Progenitor cell of endocrine pancreas (in vitro differentiated cells): ENCODE data around the gene ELN. TPM values are rescaled to one million over a fixed set of nuclear protein-coding genes. Genes with fewer than 3 reads are reported as not detected.

Experiments
- DNase-seq: peaks from one replicate; pipeline ENCODE4 v3.0.0; 2021; ENCODE audit warnings: low spot score; ENCODE audit not compliant: unreplicated experiment
- H3K27ac Mint-ChIP-seq: 2 replicates; pipeline ENCODE4 v1.8.0; 2021; ENCODE audit warnings: mild to moderate bottlenecking, moderate library complexity, mixed read lengths
- H3K27me3 Mint-ChIP-seq: 2 replicates; pipeline ENCODE4 v1.8.0; 2021; ENCODE audit warnings: mixed read lengths
- H3K36me3 Mint-ChIP-seq: 2 replicates; pipeline ENCODE4 v1.8.0; 2022; ENCODE audit warnings: mixed read lengths; ENCODE audit not compliant: insufficient read depth
- H3K4me1 Mint-ChIP-seq: 2 replicates; pipeline ENCODE4 v1.8.0; 2021; ENCODE audit warnings: low read depth, mixed read lengths
- H3K4me3 Mint-ChIP-seq: 2 replicates; pipeline ENCODE4 v1.8.0; 2021; ENCODE audit warnings: low read depth, mild to moderate bottlenecking, moderate library complexity, mixed read lengths
- H3K9me3 Mint-ChIP-seq: 2 replicates; pipeline ENCODE4 v1.8.0; 2021; ENCODE audit warnings: low read depth, mixed read lengths
- total RNA-seq: library from RNA; stranded (reverse); gene quantifications from 2 replicates; pipeline ENCODE4 v1.2.1, GENCODE V29; 2021
- TF ChIP-seq, protein P1 (sequence below): fragments of 200-600 bp; sonication (generic); IDR thresholded peaks from one replicate; pipeline ENCODE4 v1.5.0; 2021; ENCODE audit warnings: antibody characterized with exemption, mild to moderate bottlenecking; ENCODE audit not compliant: unreplicated experiment

The ELN gene
- total RNA-seq, 1 donor from 2014 or later: 0.26 TPM

DNA sequence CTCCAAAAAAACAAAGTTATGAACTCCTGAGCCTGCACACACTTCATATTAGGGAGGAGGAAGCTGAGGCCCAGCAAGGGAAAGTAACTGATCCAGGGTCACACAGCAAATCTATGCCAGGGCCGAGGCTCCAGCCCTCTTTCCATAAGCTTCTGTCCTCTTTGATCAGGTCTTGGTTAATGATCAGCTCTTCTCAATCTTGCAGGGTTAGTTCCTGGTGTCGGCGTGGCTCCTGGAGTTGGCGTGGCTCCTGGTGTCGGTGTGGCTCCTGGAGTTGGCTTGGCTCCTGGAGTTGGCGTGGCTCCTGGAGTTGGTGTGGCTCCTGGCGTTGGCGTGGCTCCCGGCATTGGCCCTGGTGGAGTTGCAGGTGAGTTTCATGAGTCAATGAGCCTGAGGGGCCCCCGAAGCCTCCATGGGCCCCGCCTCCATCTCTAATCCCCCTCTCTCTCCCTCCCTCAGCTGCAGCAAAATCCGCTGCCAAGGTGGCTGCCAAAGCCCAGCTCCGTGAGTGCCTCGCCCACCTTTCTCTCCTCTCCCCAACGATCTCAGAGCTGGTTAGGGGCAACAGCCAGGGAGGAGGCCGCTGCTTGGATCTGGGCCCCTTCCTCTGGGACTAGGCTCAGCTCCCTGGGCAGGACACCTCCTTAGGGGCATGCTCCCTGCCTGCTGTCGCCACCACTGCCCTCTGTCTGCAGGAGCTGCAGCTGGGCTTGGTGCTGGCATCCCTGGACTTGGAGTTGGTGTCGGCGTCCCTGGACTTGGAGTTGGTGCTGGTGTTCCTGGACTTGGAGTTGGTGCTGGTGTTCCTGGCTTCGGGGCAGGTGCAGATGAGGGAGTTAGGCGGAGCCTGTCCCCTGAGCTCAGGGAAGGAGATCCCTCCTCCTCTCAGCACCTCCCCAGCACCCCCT lies 32.0 kb downstream of the ELN start:
- no peak overlapping the region for H3K4me3 Mint-ChIP-seq
- no peaks in the 10 kb centered on the region for H3K36me3 Mint-ChIP-seq
- no peak for DNase-seq
- peaks cover 6% of the 10 kb centered on the region for H3K27me3 Mint-ChIP-seq
- TF ChIP-seq, protein P1, sequence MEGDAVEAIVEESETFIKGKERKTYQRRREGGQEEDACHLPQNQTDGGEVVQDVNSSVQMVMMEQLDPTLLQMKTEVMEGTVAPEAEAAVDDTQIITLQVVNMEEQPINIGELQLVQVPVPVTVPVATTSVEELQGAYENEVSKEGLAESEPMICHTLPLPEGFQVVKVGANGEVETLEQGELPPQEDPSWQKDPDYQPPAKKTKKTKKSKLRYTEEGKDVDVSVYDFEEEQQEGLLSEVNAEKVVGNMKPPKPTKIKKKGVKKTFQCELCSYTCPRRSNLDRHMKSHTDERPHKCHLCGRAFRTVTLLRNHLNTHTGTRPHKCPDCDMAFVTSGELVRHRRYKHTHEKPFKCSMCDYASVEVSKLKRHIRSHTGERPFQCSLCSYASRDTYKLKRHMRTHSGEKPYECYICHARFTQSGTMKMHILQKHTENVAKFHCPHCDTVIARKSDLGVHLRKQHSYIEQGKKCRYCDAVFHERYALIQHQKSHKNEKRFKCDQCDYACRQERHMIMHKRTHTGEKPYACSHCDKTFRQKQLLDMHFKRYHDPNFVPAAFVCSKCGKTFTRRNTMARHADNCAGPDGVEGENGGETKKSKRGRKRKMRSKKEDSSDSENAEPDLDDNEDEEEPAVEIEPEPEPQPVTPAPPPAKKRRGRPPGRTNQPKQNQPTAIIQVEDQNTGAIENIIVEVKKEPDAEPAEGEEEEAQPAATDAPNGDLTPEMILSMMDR: no peak
- H3K27ac Mint-ChIP-seq: no peak overlapping the region
- peaks cover 7% of the 10 kb centered on the region for H3K4me1 Mint-ChIP-seq
- H3K9me3 Mint-ChIP-seq: no peaks in the 10 kb centered on the region

DNA sequence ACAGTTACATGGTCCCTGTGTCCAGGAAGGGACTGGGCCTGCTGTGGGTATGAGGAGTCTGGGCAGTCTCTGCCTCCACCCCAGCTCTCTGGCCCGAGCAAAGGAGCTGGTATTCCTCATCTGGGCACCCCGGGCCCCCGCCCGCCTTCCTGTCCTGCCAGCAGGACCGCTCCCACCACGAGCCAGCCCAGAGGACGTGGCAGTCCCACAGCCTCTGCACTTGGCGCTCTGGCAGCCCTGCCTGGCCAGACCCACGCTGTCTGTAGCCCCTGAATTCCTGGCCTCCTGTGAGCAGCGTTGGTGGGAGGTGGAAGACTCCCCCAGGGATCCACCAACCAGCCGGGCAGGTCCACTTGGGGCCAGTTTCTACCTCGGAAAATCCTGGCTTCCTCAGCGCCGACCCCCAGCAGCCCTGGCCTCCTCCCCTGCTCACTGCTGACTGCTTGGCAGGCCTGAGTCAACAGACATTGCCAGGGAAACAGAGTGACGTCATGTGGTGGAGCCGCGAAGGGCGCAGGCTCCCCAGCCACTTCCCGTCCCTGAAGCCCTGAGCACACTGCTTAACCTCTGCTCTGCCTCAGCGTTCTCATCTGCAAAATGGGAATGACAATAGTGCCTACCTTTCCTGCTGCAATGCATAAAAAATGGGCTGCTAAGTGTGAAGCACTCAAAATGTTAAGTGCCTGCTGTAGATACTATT lies 34.0 kb downstream of the ELN start:
- Mint-ChIP-seq H3K36me3 (no peaks in the 10 kb centered on the region), H3K27me3 (peaks cover 6% of the 10 kb centered on the region), H3K27ac (peak overlapping the region; percentile 96), H3K4me3 (peak overlapping the region; percentile 47), H3K9me3 (no peaks in the 10 kb centered on the region), H3K4me1 (peaks cover 7% of the 10 kb centered on the region)
- TF ChIP-seq, protein P1: no peak
- no peak for DNase-seq

DNA sequence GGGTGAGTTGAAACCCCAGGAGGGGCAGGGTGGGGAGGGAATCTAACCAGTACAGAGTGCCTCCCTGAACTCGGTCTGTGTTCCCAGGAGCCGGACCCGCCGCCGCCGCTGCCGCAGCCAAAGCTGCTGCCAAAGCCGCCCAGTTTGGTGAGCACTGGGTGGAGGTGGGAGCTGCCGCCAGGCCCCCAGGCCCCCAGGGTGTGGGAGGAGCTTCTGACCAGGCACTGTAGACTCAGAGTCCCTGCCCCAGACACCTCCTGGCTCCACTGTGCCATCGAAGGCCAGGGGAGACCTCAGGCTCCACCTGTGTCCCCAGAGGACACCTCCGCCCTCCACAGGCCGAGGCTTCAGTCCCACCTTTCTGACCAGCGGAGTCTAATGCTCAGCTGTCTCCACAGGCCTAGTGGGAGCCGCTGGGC lies 35.3 kb downstream of the ELN start:
- no peak for DNase-seq
- no peaks in the 10 kb centered on the region for H3K36me3 Mint-ChIP-seq
- H3K9me3 Mint-ChIP-seq: no peaks in the 10 kb centered on the region
- TF ChIP-seq, protein P1: no peak
- H3K27me3 Mint-ChIP-seq: peaks cover 1% of the 10 kb centered on the region
- no peak overlapping the region for H3K4me3 Mint-ChIP-seq
- H3K27ac Mint-ChIP-seq: no peak overlapping the region
- H3K4me1 Mint-ChIP-seq: peaks cover 7% of the 10 kb centered on the region

DNA sequence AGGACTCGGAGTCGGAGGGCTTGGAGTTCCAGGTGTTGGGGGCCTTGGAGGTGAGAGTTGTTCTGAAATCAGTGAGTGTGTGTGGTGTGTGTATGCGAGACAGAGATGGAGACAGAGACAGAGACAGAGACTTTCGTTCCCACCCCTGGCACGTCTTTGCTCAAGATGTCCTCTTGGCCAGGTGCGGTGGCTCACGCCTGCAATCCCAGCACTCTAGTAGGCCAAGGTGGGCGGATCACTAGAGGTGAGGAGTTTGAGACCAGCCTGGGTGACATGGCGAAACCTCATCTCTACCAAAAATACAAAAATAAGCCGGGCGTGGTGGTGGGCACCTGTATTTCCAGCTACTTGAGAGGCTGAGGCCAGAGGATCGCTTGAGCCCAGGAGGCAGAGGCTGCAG lies 35.7 kb downstream of the ELN start:
- no peaks in the 10 kb centered on the region for H3K36me3 Mint-ChIP-seq
- DNase-seq: no peak
- H3K27ac Mint-ChIP-seq: no peak overlapping the region
- TF ChIP-seq, protein P1: no peak
- peaks cover 7% of the 10 kb centered on the region for H3K4me1 Mint-ChIP-seq
- no peaks in the 10 kb centered on the region for H3K27me3 Mint-ChIP-seq
- no peak overlapping the region for H3K4me3 Mint-ChIP-seq
- H3K9me3 Mint-ChIP-seq: no peaks in the 10 kb centered on the region

DNA sequence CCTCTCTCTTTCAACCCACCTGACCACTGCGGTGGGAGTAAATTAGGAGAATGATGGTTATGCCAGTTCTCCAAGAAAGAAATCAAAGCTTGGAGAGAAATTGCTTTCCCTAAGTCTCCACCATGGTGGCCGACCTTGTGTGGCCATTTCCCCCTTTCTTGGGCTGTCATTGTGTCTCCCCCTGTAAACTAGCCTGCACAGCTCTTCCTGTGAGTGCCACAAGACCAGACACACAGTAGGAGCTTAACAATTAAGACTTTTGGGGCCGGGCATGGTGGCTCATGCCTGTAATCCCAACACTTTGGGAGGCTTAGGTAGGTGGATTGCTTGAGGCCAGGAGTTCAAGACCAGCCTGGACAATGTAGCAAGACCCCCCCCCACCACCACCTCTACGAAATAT lies 36.7 kb downstream of the ELN start:
- no peaks in the 10 kb centered on the region for H3K9me3 Mint-ChIP-seq
- H3K36me3 Mint-ChIP-seq: no peaks in the 10 kb centered on the region
- TF ChIP-seq, protein P1: no peak
- no peak overlapping the region for H3K4me3 Mint-ChIP-seq
- peaks cover 7% of the 10 kb centered on the region for H3K4me1 Mint-ChIP-seq
- H3K27ac Mint-ChIP-seq: no peak overlapping the region
- H3K27me3 Mint-ChIP-seq: no peaks in the 10 kb centered on the region
- DNase-seq: no peak
